ENCODE measurements around the gene ZBTB7C. TPM values are rescaled to one million over a fixed set of nuclear protein-coding genes. Genes with fewer than 3 reads are reported as not detected.

Gene ZBTB7C
- total RNA-seq, 1 donor from 2014 or later, result under 0.01 TPM

- no peaks in the 10 kb centered on the region for H3K27me3 ChIP-seq (ENCODE audit: control insufficient read depth, insufficient read depth, low read length)
- H3K36me3 ChIP-seq (ENCODE audit: control insufficient read depth, insufficient read depth, low read length), result no peaks in the 10 kb centered on the region
- no peak overlapping the region for H3K4me3 ChIP-seq (ENCODE audit: low read depth, low read length)
- FAIRE-seq (no peak), DNase-seq (ENCODE audit: low read depth) (no peak)
- TF ChIP-seq CTCF (IDR thresholded peaks at IDR 0.05; ENCODE audit: insufficient read depth, low read length, severe bottlenecking), result no peak
Measured at GRCh38 chr18:48017635-48018034, 391.5 kb downstream of the ZBTB7C start.

GRCh38 chr18:48013162-48013561, 396.0 kb downstream of the ZBTB7C start:
- Histone ChIP-seq H3K27me3 (ENCODE audit: control insufficient read depth, insufficient read depth, low read length) (peaks cover 1% of the 10 kb centered on the region), H3K4me3 (ENCODE audit: low read depth, low read length) (no peak overlapping the region), H3K36me3 (ENCODE audit: control insufficient read depth, insufficient read depth, low read length) (no peaks in the 10 kb centered on the region)
- DNase-seq (ENCODE audit: low read depth) (no peak), FAIRE-seq (no peak)
- TF ChIP-seq CTCF (IDR thresholded peaks at IDR 0.05; ENCODE audit: insufficient read depth, low read length, severe bottlenecking), result no peak

GRCh38 chr18:48011926-48012465, 397.2 kb downstream of the ZBTB7C start:
- FAIRE-seq, result no peak
- TF ChIP-seq CTCF (IDR thresholded peaks at IDR 0.05; ENCODE audit: insufficient read depth, low read length, severe bottlenecking), result no peak
- peaks cover 1% of the 10 kb centered on the region for H3K27me3 ChIP-seq (ENCODE audit: control insufficient read depth, insufficient read depth, low read length)
- H3K36me3 ChIP-seq (ENCODE audit: control insufficient read depth, insufficient read depth, low read length), result no peaks in the 10 kb centered on the region
- no peak overlapping the region for H3K4me3 ChIP-seq (ENCODE audit: low read depth, low read length)
- no peak for DNase-seq (ENCODE audit: low read depth)

GRCh38 chr18:48010264-48010663, 398.9 kb downstream of the ZBTB7C start:
- no peak for DNase-seq (ENCODE audit: low read depth)

GRCh38 chr18:48009116-48009745, 400.0 kb downstream of the ZBTB7C start:
- no peak overlapping the region for H3K4me3 ChIP-seq (ENCODE audit: low read depth, low read length)
- TF ChIP-seq CTCF (IDR thresholded peaks at IDR 0.05; ENCODE audit: insufficient read depth, low read length, severe bottlenecking), result no peak
- H3K36me3 ChIP-seq (ENCODE audit: control insufficient read depth, insufficient read depth, low read length), result no peaks in the 10 kb centered on the region
- H3K27me3 ChIP-seq (ENCODE audit: control insufficient read depth, insufficient read depth, low read length), result peaks cover 1% of the 10 kb centered on the region
- no peak for FAIRE-seq
- no peak for DNase-seq (ENCODE audit: low read depth)

More at GRCh38 chr18:48010264-48010663, 398.9 kb downstream of the ZBTB7C start:
- H3K36me3 ChIP-seq (ENCODE audit: control insufficient read depth, insufficient read depth, low read length), result no peaks in the 10 kb centered on the region
- H3K4me3 ChIP-seq (ENCODE audit: low read depth, low read length), result no peak overlapping the region
- TF ChIP-seq CTCF (IDR thresholded peaks at IDR 0.05; ENCODE audit: insufficient read depth, low read length, severe bottlenecking), result no peak
- FAIRE-seq, result no peak
- H3K27me3 ChIP-seq (ENCODE audit: control insufficient read depth, insufficient read depth, low read length), result peaks cover 1% of the 10 kb centered on the region

Measured in bronchial epithelial cell (primary cell).